ENCODE measurements around the gene KAZN.

GRCh38 chr1:14652840-14653239, 54.4 kb downstream of the KAZN start:
- TF ChIP-seq CTCF (IDR thresholded peaks at IDR 0.05) (no peak), EP300 (IDR thresholded peaks at IDR 0.05; ENCODE audit: borderline replicate concordance in 1 of 2, low read depth in 1 of 2, low read length in 1 of 2) (no peak), EZH2phosphoT487 (IDR thresholded peaks at IDR 0.05; ENCODE audit: borderline replicate concordance, low read depth) (no peak), MXI1 (IDR thresholded peaks at IDR 0.05; ENCODE audit: low read depth, low read length) (no peak)
